ENCODE data around the gene SLC1A2. TPM values are rescaled to one million over a fixed set of nuclear protein-coding genes. Genes with fewer than 3 reads are reported as not detected.

SLC1A2 gene
- total RNA-seq = under 1 TPM; 0.54 to 0.78 TPM

DNA sequence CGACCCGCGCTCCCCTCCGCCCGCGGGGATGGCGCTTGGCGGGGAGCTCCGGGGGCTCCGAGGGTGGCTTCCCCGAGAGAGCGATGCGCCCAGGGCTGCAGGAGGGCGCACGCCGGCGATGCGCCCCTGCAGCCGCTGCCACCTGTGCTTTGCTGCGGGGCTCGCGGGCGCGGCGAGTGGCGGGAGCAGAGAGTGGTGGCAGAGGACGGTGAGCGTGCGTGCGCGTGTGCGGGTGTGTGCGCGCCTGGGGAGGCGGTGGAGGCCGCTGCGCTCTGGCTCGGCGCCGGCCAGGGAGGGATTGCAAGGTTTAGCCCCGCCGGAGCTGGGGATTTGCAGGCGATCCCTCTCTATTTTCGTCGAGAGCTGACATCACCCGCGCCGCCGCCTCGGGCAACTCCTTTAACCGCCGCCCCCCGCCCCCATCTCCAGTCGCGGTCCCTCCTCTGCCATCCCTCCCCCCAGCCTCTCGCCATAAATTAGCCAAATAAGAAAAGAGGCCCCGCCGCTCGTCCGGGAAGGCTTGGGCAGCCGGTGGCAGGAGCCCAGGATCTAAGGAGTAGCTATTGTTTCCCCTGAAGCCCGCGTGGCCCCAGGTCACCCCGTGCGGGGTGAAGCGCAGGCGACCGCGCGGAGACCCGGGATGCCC, at the start of gene SLC1A2:
Gene SLC1A2, minus strand, starts transcription at position 375 of the 646 bp plus-strand sequence. CDS start 592 bp downstream, outside the sequence.
- no peak for ATAC-seq (ENCODE audit: insufficient number of reproducible peaks, low FRiP score, low read depth)
- no peak for DNase-seq (ENCODE audit: low spot score)

DNA sequence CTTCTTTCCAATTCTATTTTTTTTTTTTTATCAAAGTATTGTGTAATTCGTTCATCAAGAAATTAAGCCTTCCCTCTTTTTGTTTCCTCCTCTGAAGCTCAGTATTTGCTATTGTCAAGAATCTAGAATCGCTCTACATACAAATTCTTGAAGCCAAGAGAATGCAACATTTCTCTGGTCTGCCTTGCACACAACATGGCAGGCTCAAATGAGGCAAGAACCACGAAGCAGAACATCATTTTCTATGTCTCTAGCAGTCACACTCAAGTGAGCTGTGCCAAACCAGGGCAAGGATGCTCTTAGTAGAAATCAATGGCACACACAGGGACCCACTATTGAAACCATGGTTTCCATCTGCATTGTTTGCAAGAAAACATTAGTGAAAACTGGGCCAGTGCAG, 46.7 kb upstream of the SLC1A2 start:
- Histone ChIP-seq H3K27me3 (replicated peaks; ENCODE audit: insufficient read depth) (no peaks in the 10 kb centered on the region), H3K27ac (no peak overlapping the region), H3K4me3 (no peak overlapping the region), H3K36me3 (no peaks in the 10 kb centered on the region), H3K9me3 (no peaks in the 10 kb centered on the region), H3K4me1 (ENCODE audit: control insufficient read depth in 1 of 2, low read depth in 2 of 2) (no peaks in the 10 kb centered on the region)
- no peak for TF ChIP-seq CTCF (IDR thresholded peaks at IDR 0.05)
- DNase-seq (ENCODE audit: low spot score) (no peak), ATAC-seq (ENCODE audit: insufficient number of reproducible peaks, low FRiP score, low read depth) (no peak)

More for the DNA sequence above, at the start of gene SLC1A2:
- H3K4me3 ChIP-seq = peak within 1 kb of the TSS; percentile 70
- H3K9me3 ChIP-seq = no peaks in the 10 kb centered on the region
- peaks cover 15% of the 10 kb centered on the region for H3K27me3 ChIP-seq (replicated peaks; ENCODE audit: insufficient read depth)
- TF ChIP-seq CTCF (IDR thresholded peaks at IDR 0.05) = no peak
- H3K4me1 ChIP-seq (ENCODE audit: control insufficient read depth in 1 of 2, low read depth in 2 of 2) = peaks cover 14 to 30% of the 10 kb centered on the region in 2 donors
- no peak within 1 kb of the TSS for H3K27ac ChIP-seq
- no peaks in the 10 kb centered on the region for H3K36me3 ChIP-seq

- ATAC-seq (ENCODE audit: insufficient number of reproducible peaks, low FRiP score, low read depth) = no peak
- no peak for TF ChIP-seq CTCF (IDR thresholded peaks at IDR 0.05)
- H3K27me3 ChIP-seq (replicated peaks; ENCODE audit: insufficient read depth) = no peaks in the 10 kb centered on the region
- H3K9me3 ChIP-seq = no peaks in the 10 kb centered on the region
- no peak overlapping the region for H3K27ac ChIP-seq
- no peaks in the 10 kb centered on the region for H3K4me1 ChIP-seq (ENCODE audit: control insufficient read depth in 1 of 2, low read depth in 2 of 2)
- no peaks in the 10 kb centered on the region for H3K36me3 ChIP-seq
- no peak for DNase-seq (ENCODE audit: low spot score)
- H3K4me3 ChIP-seq = no peak overlapping the region
Observed at GRCh38 chr11:35464308-35464707, 45.0 kb upstream of the SLC1A2 start.

GRCh38 chr11:35463331-35463751, 44.0 kb upstream of the SLC1A2 start:
- Histone ChIP-seq H3K36me3 (no peaks in the 10 kb centered on the region), H3K27ac (no peak overlapping the region), H3K4me1 (ENCODE audit: control insufficient read depth in 1 of 2, low read depth in 2 of 2) (no peaks in the 10 kb centered on the region), H3K9me3 (no peaks in the 10 kb centered on the region), H3K27me3 (replicated peaks; ENCODE audit: insufficient read depth) (no peaks in the 10 kb centered on the region), H3K4me3 (no peak overlapping the region)
- no peak for ATAC-seq (ENCODE audit: insufficient number of reproducible peaks, low FRiP score, low read depth)
- TF ChIP-seq CTCF (IDR thresholded peaks at IDR 0.05) = no peak
- DNase-seq (ENCODE audit: low spot score) = no peak

DNA sequence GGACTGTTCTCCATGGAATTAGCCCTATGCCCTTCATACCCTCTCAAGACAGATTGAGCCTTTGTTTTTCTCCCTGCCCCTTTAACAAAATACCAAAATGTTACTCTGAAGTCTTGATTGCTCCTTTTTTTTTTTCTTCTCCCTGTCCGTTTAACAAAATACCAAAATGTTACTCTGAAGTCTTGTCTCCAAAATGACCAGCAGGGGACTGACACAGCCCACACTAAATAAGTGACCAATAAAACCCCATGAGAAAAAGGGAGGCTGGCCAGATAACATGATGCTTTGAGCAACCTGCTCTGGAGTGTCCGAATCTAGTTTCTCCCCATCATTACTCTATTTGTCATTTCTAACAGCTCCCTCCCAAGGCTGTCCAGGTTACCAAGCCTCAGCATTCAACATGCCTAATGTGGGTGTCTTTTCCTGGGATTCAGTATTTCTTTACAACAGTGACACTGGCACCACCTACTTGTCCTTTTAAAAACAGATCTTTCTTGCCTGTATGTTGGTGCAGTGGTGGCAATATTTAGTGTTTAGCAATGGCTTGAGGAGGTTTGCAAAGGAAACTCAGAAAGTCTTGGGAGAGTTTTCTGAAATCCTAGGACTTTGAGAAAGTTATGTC, 42.7 kb upstream of the SLC1A2 start:
- DNase-seq (ENCODE audit: low spot score) = no peak
- Histone ChIP-seq H3K36me3 (no peaks in the 10 kb centered on the region), H3K4me1 (ENCODE audit: control insufficient read depth in 1 of 2, low read depth in 2 of 2) (no peaks in the 10 kb centered on the region), H3K9me3 (no peaks in the 10 kb centered on the region), H3K27me3 (replicated peaks; ENCODE audit: insufficient read depth) (no peaks in the 10 kb centered on the region), H3K27ac (no peak overlapping the region), H3K4me3 (no peak overlapping the region)
- no peak for TF ChIP-seq CTCF (IDR thresholded peaks at IDR 0.05)
- ATAC-seq (ENCODE audit: insufficient number of reproducible peaks, low FRiP score, low read depth) = no peak
